Hematopoietic multipotent progenitor cell treated with erythropoietin and hydrocortisone succinate and interleukin-3 and kit ligand, for 17 days (in vitro differentiated cells): ENCODE data around the gene IFNE.
A peak's percentile ranks its signal among the peaks of the same experiment; 100 is the strongest.
"Not testable (repeated sequence)": the region's sequence is repeated elsewhere in the genome, so short reads cannot be mapped to it uniquely, and the experiment has no call there.

Source experiments
- DNase-seq: peaks from one replicate; pipeline ENCODE4 v3.0.0-alpha.2; 2015; ENCODE audit warnings: low spot score

The IFNE gene

DNA sequence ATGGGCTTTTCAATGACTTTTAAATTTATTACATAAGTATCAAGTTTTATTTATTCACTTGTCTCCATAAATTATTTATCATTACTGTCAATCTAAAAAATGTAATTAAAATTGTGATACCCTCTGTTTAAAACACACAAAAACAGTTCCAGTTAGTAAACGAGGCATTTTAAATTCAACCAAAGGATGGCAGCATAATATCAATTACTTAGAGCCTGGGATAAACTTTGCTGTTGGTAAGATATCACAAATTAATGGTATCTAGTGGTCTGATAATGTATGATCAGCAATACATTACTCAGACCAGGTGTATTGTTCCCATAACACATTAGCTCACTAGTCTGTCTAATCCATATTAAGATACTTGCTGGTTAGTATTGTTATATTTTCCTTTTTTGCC is 9.6 kb upstream of the IFNE start:
- DNase-seq = no peak

- no peak for DNase-seq
Measured at GRCh38 chr9:21481470-21482056, 550 bp downstream of the IFNE start.

DNA sequence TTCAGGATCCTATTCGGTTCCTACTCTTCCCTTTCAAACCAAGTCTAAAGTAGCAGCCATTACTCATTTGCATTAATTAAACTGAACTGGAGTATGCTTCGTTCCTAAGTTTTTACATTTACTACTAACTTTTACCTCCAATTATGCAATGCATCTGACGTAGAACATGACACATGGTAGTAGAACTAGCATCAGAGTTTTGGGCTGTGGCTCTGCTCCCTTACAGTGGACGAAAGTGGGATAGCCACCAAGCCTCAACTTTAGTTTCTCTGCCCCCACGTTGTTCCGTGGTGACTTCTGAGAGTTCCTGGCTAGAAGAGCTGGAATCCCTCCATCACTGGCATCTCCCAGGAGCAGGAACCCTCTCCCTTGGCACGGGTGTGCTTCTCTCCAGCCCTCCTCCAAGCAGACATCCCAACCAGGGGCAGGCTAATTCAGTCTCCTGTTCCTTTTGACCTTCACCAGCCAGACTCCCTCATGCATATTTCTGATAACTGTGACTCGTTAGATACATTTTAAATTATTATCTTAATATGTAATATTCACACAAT is 2.9 kb downstream of the IFNE start:
- DNase-seq = no peak

- DNase-seq = no peak
Measured at GRCh38 chr9:21477466-21477865, 4.6 kb downstream of the IFNE start.

DNA sequence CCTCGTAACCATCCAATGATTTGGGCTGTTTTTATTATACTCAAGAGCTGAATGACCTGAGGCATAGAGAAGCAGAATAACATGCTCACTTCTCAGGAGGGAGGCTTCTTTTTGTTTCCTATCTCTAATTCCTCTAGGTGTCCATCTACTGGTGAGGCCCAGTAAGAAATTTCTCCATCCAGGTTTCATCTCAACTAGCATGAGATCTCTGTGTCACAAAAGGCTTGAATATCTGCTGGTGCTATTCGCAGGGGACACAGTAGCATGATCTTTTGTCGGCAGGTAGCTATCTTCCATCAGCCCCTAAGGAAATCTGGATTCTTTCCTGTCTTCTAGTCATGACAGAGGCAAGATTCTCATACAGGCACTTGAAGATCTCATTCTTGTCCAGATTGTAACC is 8.9 kb downstream of the IFNE start:
- DNase-seq = no peak

- no peak for DNase-seq
Measured at GRCh38 chr9:21470126-21470525, 12.0 kb downstream of the IFNE start.

- no peak for DNase-seq
Measured at GRCh38 chr9:21465859-21466518, 16.1 kb downstream of the IFNE start.

DNA sequence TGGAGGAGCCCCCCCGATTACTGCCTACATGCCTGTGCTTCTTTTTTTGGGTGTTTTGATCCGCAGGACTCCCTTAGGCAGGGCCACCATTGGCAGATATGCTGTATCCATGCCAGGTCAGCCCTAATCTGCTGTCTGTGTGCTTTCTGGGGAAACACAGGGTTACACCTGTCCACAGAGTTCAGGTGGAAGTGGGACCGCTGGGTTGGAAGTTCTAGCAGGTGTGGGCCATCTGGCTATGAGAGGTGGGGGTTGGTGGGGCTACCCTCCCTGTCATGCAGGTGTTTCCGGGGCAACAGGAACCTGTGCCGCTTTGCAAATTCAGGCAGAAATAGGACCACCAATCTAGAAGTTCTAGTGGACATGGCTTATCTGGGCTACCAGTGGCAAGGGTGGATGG is 17.0 kb downstream of the IFNE start:
- no peak for DNase-seq

- no peak for DNase-seq
Measured at GRCh38 chr9:21461377-21461776, 20.7 kb downstream of the IFNE start.

DNA sequence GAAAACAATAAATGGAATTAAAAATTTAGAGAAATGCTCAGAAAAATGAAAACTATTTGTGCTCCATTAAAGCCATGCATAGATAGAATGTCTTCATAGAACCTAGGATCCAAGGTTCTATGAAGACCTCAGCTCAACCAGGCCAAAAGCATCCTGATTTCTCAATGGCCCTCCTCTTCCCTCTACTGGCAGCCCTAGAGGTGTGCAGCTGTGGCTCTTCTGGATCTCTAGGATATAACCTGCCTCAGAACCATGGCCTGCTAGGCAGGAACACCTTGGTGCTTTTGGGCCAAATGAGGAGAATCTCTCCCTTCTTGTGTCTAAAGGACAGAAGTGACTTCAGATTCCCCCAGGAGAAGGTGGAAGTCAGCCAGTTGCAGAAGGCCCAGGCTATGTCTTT is 26.8 kb downstream of the IFNE start:
- no peak for DNase-seq

- DNase-seq = no peak
Measured at GRCh38 chr9:21454149-21454548, 28.0 kb downstream of the IFNE start.

- no peak for DNase-seq
Measured at GRCh38 chr9:21452681-21453080, 29.4 kb downstream of the IFNE start.

DNA sequence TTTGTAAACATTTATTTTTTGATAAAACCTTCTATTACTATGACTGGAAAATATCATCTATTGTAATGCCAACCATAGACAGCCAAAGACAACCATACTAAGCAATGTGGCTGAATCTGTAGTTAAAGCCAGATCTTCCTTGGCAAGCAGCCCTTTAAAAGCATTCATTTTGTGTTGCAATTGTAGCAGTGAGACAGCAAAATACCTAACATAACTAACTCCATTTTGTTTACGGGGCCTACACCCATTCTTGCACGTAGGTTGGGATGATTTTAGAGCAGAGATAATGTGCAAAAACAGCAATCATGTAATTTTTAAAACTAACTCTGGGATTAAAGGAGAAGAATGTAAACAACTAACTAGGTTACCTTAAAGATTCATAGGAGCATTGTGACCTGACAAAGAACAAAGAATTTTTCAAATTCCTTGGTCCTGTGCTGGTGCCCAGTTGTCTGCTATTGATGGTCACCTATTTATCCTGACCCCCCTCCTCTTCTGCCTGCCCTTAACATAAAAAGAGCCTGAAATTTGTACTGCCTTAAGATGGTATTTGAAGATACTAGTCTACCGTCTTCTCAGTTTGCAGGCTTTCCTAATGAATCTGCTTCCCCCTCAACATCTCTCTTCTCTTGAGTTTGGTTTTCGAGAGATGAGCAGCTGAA is 31.2 kb downstream of the IFNE start:
- no peak for DNase-seq

GRCh38 chr9:21449312-21449711 is 32.8 kb downstream of the IFNE start:
- DNase-seq = not testable (repeated sequence)

GRCh38 chr9:21443849-21444625 is 38.1 kb downstream of the IFNE start:
- no peak for DNase-seq

DNA sequence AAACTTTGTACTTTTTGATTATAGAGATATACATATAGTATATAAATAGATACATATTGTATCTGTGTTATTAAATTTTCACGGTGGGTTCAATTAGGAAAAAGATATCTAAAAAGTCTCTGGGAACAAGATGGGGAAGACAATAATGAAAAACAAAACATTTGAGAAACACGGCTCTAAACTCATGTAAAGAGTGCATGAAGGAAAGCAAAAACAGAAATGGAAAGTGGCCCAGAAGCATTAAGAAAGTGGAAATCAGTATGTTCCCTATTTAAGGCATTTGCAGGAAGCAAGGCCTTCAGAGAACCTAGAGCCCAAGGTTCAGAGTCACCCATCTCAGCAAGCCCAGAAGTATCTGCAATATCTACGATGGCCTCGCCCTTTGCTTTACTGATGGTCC is 42.0 kb downstream of the IFNE start, which contains the start of gene IFNA1:
IFNA1 (plus strand) TSS at position 301 of the 400 bp plus-strand sequence; CDS start at position 370, 69 bp downstream.
- no peak for DNase-seq

DNA sequence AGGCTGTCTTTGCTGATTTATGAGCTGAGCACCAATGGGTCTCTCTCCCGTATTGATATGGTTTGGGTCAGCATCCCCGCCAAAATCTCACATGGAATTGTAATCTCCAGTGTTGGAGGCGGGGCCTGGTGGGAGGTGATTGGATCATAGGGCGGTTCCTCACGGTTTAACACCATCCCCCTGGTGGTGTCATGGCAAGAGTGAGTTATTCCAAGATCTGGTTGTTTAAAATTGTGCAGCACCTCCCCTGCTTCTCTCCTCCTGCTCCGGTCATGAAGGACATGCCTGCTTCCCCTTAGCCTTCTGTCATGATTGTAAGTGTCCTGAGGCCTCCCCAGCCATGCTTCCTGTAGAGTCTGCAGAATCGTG is 47.1 kb downstream of the IFNE start:
- not testable (repeated sequence) for DNase-seq

DNA sequence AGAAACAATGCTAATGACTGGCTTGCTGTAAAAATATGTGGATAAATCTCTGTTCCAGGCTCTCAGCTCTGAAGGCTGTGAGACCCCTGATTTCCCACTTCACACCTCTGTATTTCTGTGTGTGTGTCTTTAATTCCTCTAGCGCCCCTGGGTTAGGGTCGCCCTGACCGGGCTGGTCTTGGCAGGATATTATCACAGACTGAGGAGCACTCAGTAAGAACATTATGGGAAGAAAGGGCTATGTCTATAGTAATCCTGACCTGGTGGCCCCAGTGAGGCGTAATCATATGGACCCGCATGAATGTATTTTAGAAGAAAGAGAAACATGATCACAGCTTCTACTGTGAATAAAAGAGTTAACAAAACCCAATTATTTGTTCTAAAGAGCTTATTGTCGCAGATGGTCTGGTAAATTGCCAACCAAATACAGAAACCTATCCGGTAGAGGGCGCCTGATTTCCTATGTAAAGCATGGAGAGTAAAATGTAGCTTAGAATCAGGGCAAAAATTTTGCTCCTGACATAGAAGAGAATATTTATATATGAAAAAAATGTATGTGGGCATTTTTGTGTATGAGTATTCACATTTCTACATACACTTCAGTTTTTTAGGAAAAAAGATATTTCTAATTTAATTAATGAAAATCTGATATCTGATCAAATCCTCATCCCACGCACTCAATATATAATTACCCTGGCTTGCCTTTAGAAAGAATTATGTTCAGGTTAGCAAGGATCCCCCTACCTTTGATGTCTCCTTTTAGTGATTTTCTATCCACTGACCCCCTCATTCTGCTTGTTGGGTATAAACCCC is 47.7 kb downstream of the IFNE start:
- peak; percentile 9 for DNase-seq

DNA sequence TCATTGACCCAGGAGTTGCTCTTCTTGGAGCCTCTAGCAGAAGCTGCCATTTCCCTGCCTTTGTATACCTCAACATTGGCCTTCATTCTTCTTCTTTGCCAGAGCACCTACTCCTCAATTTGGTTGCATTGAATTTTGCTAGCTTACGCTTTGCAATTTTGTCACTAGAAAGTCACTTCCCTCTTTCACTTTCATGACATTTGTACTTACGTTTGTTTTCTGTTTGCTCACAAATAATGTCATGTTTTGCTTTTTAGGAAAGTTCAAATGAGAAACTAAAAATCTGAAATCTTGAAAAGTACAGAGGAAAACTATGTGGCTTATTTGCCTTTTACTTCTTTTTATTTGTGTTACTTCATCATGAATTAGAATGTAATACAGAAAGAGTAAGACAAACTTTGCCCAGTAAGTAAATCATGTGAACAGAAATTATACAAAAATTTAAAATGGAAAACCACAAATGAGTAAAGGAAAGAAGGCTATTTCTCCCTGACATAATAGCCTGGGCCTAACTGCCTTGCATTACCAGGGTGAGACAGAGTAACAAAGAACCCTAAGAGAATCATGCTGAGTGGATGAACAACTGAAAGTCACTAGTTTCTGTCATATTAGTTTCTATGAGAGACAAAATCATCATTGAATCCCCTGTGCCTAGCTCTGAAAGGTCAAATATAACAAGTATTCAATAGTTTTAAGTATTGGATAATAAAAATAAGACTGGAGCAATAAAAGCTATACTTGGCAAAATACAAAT is 49.3 kb downstream of the IFNE start:
- no peak for DNase-seq
